Activated T-cell treated with anti-CD3 and anti-CD28 coated beads, Interleukin-2, amount 50 U/mL, for 72 hours (primary cell): Measurements from ENCODE around the gene PRPH. TPM values are rescaled to one million over a fixed set of nuclear protein-coding genes. Genes with fewer than 3 reads are reported as not detected.

ENCODE experiments used
- ATAC-seq, 2 donors: fragments of 150-1000 bp; cut with Tn5 transposase; replicated peaks in 1 of 2; 2 replicates each; pipeline ENCODE4 v1.10.0; 2021; ENCODE audit warnings: moderate library complexity in 2 of 2, mild to moderate bottlenecking in 1 of 2
- DNase-seq, 2 donors: peaks; one replicate each; pipeline ENCODE4 v3.0.0; 2021 to 2022; ENCODE audit warnings: mixed read lengths in 1 of 2
- H3K27ac Mint-ChIP-seq: one replicate; pipeline ENCODE4 v1.8.0; 2022; ENCODE audit warnings: mild to moderate bottlenecking, moderate library complexity, mixed read lengths
- H3K27me3 Mint-ChIP-seq: one replicate; pipeline ENCODE4 v1.8.0; 2022; ENCODE audit warnings: low read depth, mixed read lengths
- H3K36me3 Mint-ChIP-seq, 2 donors: one replicate each; pipeline ENCODE4 v1.8.0; 2022; ENCODE audit warnings: mixed read lengths in 2 of 2, mild to moderate bottlenecking in 1 of 2; ENCODE audit not compliant: insufficient read depth in 2 of 2
- H3K4me1 Mint-ChIP-seq: one replicate; pipeline ENCODE4 v1.8.0; 2022; ENCODE audit warnings: low read depth, mixed read lengths
- H3K4me3 Mint-ChIP-seq, 2 donors: one replicate each; pipeline ENCODE4 v1.8.0; 2022; ENCODE audit warnings: mild to moderate bottlenecking in 2 of 2, mixed read lengths in 2 of 2, moderate library complexity in 2 of 2
- H3K9me3 Mint-ChIP-seq, 2 donors: one replicate each; pipeline ENCODE4 v1.8.0; 2022; ENCODE audit warnings: mixed read lengths in 2 of 2
- total RNA-seq, 2 donors: library from RNA; stranded (reverse); gene quantifications; one replicate each; pipeline ENCODE4 v1.2.3, GENCODE V29; 2022

The PRPH gene
- total RNA-seq, 2 donors from 2014 or later, result 1.7 TPM; not detected in 1

- Mint-ChIP-seq H3K4me1 (peaks cover 40% of the 10 kb centered on the region), H3K27me3 (peaks cover 80% of the 10 kb centered on the region), H3K9me3 (no peaks in the 10 kb centered on the region), H3K36me3 (no peaks in the 10 kb centered on the region), H3K27ac (no peak overlapping the region), H3K4me3 (peak overlapping the region; percentile 44 to 78)
- DNase-seq, result peak; percentile 59 to 69
- ATAC-seq, result peak; percentile 65 to 66
Observed at GRCh38 chr12:49342914-49343731, 48.2 kb downstream of the PRPH start.

GRCh38 chr12:49344486-49345050 lies 49.6 kb downstream of the PRPH start:
- H3K4me3 Mint-ChIP-seq, result no peak overlapping the region
- H3K4me1 Mint-ChIP-seq, result peaks cover 40% of the 10 kb centered on the region
- DNase-seq, result no peak

DNA sequence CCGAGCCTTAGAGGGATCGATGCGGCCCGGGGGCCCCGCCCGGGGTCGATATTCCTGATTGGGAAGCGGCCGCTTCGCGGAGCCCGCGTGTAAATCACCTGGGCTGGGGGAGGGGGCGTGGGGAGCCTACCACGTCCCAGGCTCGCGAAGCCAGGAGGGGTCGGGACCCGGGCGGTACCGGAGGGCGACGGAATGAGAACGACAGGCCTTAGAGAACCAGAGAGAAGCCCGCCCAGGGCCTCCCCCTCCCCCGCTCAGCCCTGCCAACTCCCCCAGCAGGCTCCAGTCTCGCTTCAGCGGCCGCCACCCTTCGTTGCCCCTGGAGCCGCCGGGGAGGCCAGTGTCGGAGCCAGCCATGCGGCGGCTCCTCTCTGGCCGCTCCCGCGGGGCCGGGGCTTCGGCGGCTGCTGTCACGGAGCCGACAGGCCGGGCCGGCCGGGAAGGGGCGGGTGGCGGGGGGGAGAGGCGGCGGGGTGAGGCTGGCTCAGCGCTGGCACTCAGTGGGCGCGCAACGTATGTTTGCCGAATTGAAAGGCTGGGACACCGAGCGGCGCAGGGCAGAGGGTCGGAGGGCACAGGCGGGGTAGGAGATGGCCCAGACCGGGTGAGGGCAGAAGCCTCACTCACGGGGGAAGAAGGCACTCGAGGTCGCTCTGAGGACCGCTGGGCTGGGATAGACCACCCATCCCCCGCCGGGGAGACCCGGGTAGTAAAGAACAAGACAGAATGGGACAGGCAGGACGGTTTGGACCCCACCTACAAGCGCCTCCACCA lies 50.3 kb downstream of the PRPH start:
- H3K27ac Mint-ChIP-seq, result no peak overlapping the region
- peaks cover 40% of the 10 kb centered on the region for H3K4me1 Mint-ChIP-seq
- DNase-seq (no peak), ATAC-seq (no peak)
- H3K9me3 Mint-ChIP-seq, result no peaks in the 10 kb centered on the region
- H3K36me3 Mint-ChIP-seq, result no peaks in the 10 kb centered on the region
- H3K27me3 Mint-ChIP-seq, result peaks cover 75% of the 10 kb centered on the region
- peak overlapping the region; percentile 82 to 86 for H3K4me3 Mint-ChIP-seq

More at GRCh38 chr12:49344486-49345050, 49.6 kb downstream of the PRPH start:
- no peak for ATAC-seq
- no peaks in the 10 kb centered on the region for H3K9me3 Mint-ChIP-seq
- H3K27ac Mint-ChIP-seq, result no peak overlapping the region
- H3K36me3 Mint-ChIP-seq, result no peaks in the 10 kb centered on the region
- H3K27me3 Mint-ChIP-seq, result peaks cover 77% of the 10 kb centered on the region

- ATAC-seq (no peak), DNase-seq (no peak)
- H3K27ac Mint-ChIP-seq, result no peak overlapping the region
- H3K36me3 Mint-ChIP-seq, result no peaks in the 10 kb centered on the region
- H3K27me3 Mint-ChIP-seq, result peaks cover 75% of the 10 kb centered on the region
- no peaks in the 10 kb centered on the region for H3K9me3 Mint-ChIP-seq
- H3K4me1 Mint-ChIP-seq, result peaks cover 40% of the 10 kb centered on the region
- H3K4me3 Mint-ChIP-seq, result peak overlapping the region; percentile 82 to 86
Observed at GRCh38 chr12:49345825-49346658, 51.1 kb downstream of the PRPH start.

DNA sequence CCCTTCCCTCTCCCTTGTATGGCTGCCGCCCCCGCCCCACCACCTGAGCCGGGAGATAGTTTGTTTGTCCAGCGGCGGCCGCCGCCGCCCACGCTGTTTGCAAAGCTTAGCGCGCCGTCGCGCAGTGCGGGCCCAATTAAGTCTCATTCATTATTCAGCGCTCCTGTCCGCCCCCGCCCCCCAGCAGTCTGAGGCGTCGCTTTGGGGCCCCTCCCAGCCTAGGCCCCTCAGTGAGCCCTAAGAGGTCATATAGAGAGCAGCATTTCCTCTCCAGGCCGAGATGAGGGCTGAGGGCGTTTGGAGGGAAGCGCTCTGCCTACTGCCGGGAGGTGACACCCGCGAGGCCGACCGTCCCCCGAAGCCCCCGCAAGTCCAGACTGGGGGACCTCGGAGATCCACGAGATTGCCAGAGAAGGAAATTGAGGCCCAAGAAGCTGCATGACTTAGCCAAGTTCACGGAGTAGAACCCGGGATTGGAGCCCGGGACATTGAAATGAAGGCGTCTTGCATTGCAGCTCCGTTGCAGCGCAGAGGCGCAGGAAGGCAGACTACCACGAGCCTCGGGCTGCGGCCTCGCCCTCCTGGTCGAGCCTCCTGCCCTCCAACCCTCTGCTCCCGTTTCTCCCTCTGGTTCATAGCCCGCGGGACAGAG lies 51.8 kb downstream of the PRPH start, which contains the start of gene DNAJC22:
Gene DNAJC22 (plus strand): TSS at position 230 of the 652 bp plus-strand sequence. CDS start 1,985 bp downstream, outside the sequence.
- H3K27me3 Mint-ChIP-seq, result peaks cover 71% of the 10 kb centered on the region
- ATAC-seq (peak in 1 of 2 donors; percentile 19), DNase-seq (peak in 1 of 2 donors; percentile 42)
- H3K4me3 Mint-ChIP-seq, result peak within 1 kb of the TSS; percentile 82 to 86
- H3K9me3 Mint-ChIP-seq, result no peaks in the 10 kb centered on the region
- no peaks in the 10 kb centered on the region for H3K36me3 Mint-ChIP-seq
- H3K4me1 Mint-ChIP-seq, result peaks cover 40% of the 10 kb centered on the region
- H3K27ac Mint-ChIP-seq, result no peak within 1 kb of the TSS

GRCh38 chr12:49347311-49348193 lies 52.6 kb downstream of the PRPH start:
- Mint-ChIP-seq H3K9me3 (no peaks in the 10 kb centered on the region), H3K27ac (no peak overlapping the region), H3K4me1 (peaks cover 40% of the 10 kb centered on the region), H3K4me3 (peak overlapping the region; percentile 82 to 86), H3K27me3 (peaks cover 70% of the 10 kb centered on the region), H3K36me3 (no peaks in the 10 kb centered on the region)
- DNase-seq (peak; percentile 84 to 85), ATAC-seq (peak; percentile 69 to 71)

Other genes starting within 250 kb of the PRPH start
- gene KMT2D, start 234.4 kb upstream of the PRPH start, total RNA-seq, result 10 to 100 TPM; 68.6 to 84.2 TPM
- 10 to 100 TPM; 20.6 to 28.3 TPM for gene RHEBL1, start 225.2 kb upstream of the PRPH start, total RNA-seq
- under 1 TPM; 0.12 to 0.41 TPM for gene DHH, start 200.3 kb upstream of the PRPH start, total RNA-seq
- gene LMBR1L, start 184.3 kb upstream of the PRPH start, total RNA-seq, result 100 to 1,000 TPM in 1 of 2 donors, 10 to 100 TPM in 1; 80.0 to 108 TPM
- gene TUBA1B, start 163.8 kb upstream of the PRPH start, total RNA-seq, result 100 to 1,000 TPM; 851 to 922 TPM
- 10 to 100 TPM; 77.6 to 82.6 TPM for gene TUBA1A, start 106.1 kb upstream of the PRPH start, total RNA-seq
- 100 to 1,000 TPM; 124 to 151 TPM for gene TUBA1C, start 30.1 kb upstream of the PRPH start, total RNA-seq
- 10 to 100 TPM; 63.8 to 77.9 TPM for gene TROAP, start 28.1 kb downstream of the PRPH start, total RNA-seq
- gene C1QL4, start 42.0 kb downstream of the PRPH start, total RNA-seq, result under 1 TPM in 1 of 2 donors, not detected in 1; 0.12 TPM
- gene DNAJC22, start 51.7 kb downstream of the PRPH start, total RNA-seq, result under 1 TPM in 1 of 2 donors, not detected in 1; 0.05 TPM
- 10 to 100 TPM; 12.3 to 16.4 TPM for gene SPATS2, start 72.3 kb downstream of the PRPH start, total RNA-seq
- gene KCNH3, start 243.9 kb downstream of the PRPH start, total RNA-seq, result 1 to 10 TPM; 1.5 to 1.7 TPM